GM12878 (cell line): ENCODE measurements around the gene KASH5.

Source experiments
- CBX3 ChIP-seq: fragments of 200-600 bp; sonication (generic); IDR thresholded peaks from 2 replicates; pipeline ENCODE4 v1.6.1; 2016; ENCODE audit warnings: low read depth, borderline replicate concordance
- CBX5 ChIP-seq: sonication (generic); IDR thresholded peaks from 2 replicates; pipeline ENCODE4 v1.6.1; 2016; ENCODE audit warnings: low read depth, moderate library complexity, mild to moderate bottlenecking, inconsistent platforms
- NFYB ChIP-seq: IDR thresholded peaks from 2 replicates; pipeline ENCODE4 v1.6.1; 2011; ENCODE audit warnings: low read depth, mild to moderate bottlenecking, low read length, improper control_type of control experiment, moderate library complexity; ENCODE audit not compliant: insufficient read depth
- NR2C2 ChIP-seq: IDR thresholded peaks from 2 replicates; pipeline ENCODE4 v1.6.1; 2011; ENCODE audit warnings: borderline replicate concordance, low read depth; ENCODE audit not compliant: control insufficient read depth, insufficient read length
- POLR2AphosphoS5 ChIP-seq: IDR thresholded peaks from 2 replicates; pipeline ENCODE4 v1.6.1; 2011; ENCODE audit warnings: mild to moderate bottlenecking, low read length, inconsistent platforms
- RFX5 ChIP-seq: IDR thresholded peaks from 2 replicates; pipeline ENCODE4 v1.6.1; 2011; ENCODE audit warnings: low read depth, low read length, improper control_type of control experiment
- TCF7 ChIP-seq: IDR thresholded peaks from 2 replicates; pipeline ENCODE4 v1.6.1; 2014; ENCODE audit warnings: antibody characterized with exemption, borderline replicate concordance
- TF ChIP-seq, protein P1 (sequence below), 3 experiments: IDR thresholded peaks in 2 of 3; conservative IDR thresholded peaks in 1 of 3; 2 replicates each; pipeline ENCODE4 v1.5.1; 2011; ENCODE audit warnings: low read depth in 3 of 3, low read length in 3 of 3, mild to moderate bottlenecking in 3 of 3, control low read depth in 2 of 3, moderate library complexity in 2 of 3, inconsistent platforms in 1 of 3, mixed read lengths in 1 of 3; ENCODE audit not compliant: control insufficient read depth in 2 of 3, insufficient read depth in 1 of 3; ENCODE audit errors: extremely low read depth in 1 of 3

DNA sequence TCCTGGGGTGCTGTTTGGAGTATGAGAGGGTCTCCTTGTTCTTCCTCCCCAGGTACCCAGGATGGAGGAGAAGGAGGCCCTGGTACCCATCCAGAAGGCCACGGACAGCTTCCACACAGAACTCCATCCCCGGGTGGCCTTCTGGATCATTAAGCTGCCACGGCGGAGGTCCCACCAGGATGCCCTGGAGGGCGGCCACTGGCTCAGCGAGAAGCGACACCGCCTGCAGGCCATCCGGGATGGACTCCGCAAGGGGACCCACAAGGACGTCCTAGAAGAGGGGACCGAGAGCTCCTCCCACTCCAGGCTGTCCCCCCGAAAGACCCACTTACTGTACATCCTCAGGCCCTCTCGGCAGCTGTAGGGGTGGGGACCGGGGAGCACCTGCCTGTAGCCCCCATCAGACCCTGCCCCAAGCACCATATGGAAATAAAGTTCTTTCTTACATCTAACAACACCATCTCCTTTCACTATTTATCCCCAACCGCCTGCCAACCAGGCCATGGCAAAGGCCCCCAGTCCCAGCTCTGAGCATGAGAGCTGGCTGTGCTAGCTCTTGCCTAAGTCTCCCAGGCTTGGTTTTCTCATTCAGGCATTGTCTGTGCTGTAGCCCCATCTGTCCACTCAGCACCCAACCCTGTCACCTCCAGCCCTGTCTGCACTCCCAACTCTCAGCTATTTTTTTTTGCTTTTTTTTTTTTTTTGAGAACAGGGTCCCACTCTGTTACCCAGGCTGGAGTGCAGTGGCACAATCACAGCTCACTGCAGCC is 13.2 kb upstream of the KASH5 start:
- TF ChIP-seq CBX5 (no peak), RFX5 (no peak), POLR2AphosphoS5 (no peak), CBX3 (no peak), NFYB (no peak), TCF7 (no peak), NR2C2 (no peak)
- TF ChIP-seq, protein P1, sequence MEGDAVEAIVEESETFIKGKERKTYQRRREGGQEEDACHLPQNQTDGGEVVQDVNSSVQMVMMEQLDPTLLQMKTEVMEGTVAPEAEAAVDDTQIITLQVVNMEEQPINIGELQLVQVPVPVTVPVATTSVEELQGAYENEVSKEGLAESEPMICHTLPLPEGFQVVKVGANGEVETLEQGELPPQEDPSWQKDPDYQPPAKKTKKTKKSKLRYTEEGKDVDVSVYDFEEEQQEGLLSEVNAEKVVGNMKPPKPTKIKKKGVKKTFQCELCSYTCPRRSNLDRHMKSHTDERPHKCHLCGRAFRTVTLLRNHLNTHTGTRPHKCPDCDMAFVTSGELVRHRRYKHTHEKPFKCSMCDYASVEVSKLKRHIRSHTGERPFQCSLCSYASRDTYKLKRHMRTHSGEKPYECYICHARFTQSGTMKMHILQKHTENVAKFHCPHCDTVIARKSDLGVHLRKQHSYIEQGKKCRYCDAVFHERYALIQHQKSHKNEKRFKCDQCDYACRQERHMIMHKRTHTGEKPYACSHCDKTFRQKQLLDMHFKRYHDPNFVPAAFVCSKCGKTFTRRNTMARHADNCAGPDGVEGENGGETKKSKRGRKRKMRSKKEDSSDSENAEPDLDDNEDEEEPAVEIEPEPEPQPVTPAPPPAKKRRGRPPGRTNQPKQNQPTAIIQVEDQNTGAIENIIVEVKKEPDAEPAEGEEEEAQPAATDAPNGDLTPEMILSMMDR (IDR thresholded peaks at IDR 0.05 in 2 of 3, conservative IDR thresholded peaks at IDR 0.05 in 1 of 3; ENCODE audit: control insufficient read depth in 2 of 3, extremely low read depth in 1 of 3, insufficient read depth in 1 of 3, low read depth in 3 of 3, low read length in 3 of 3): no peak
